Measurements from ENCODE around the gene SEL1L. TPM values are rescaled to one million over a fixed set of nuclear protein-coding genes. Genes with fewer than 3 reads are reported as not detected.
A peak's percentile ranks its signal among the peaks of the same experiment; 100 is the strongest.
"Not testable (repeated sequence)": the region's sequence is repeated elsewhere in the genome, so short reads cannot be mapped to it uniquely, and the experiment has no call there.

The SEL1L gene
- total RNA-seq, 2 experiments from 2014 or later: 48.9 to 51.3 TPM

DNA sequence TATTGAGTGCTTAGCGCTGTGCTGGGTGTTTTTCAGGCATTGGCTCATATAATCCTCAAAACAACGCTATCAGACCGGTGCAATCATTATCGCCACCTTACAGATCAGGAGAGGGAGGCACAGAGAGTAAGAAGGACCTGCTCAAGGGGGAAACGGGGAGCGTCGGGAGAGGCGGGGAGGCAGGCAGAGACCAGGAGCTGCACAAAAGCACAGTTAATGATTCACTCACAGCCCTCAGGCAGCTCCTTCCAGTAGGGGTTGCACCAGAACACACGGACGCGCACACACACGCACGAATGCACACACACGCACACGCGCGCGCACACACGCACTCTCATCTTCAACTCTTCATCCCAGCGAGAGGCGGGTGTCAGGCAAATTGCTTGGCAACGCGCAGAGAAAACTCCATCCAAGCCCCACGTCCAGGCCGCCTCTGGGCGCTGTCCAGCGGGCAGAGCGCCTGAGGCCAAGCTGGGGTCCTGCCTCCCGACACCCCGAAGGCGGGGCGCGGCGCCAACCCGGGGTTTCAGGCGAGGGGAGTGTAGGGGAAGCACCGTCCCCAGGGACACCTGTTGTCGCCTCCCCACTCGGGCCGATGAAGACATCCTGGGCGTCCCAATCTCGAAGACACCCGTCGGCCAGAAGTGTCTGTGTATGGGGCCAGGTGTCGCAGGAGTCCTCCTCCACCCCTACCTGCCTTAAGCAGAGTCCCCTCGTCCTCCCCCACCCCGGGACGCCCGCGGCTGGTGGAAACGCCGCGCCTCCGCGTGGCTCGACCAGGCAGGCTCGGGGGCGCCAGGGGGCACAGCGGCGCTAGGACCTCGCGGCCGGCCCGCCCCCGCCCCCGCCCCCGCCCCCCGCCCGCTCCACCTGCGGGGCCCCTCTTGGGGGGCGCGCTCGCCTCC, 98.0 kb downstream of the SEL1L start:
- Mint-ChIP-seq H3K4me1 (ENCODE audit: low read depth) (peaks cover 14% of the 10 kb centered on the region), H3K4me3 (peak overlapping the region; percentile 42), H3K36me3 (ENCODE audit: low read depth) (no peaks in the 10 kb centered on the region), H3K9me3 (ENCODE audit: insufficient read depth) (no peaks in the 10 kb centered on the region), H3K27me3 (ENCODE audit: low read depth) (peaks cover 65% of the 10 kb centered on the region), H3K27ac (no peak overlapping the region)
- POLR2A ChIA-PET: no interaction called here
- CTCF ChIA-PET: interaction anchor here (1.1 kb wide), 1 partner anchor 166 kb away, joined by 3 read pairs; no protein-coding TSS in a partner anchor
- ATAC-seq: peak; percentile 53
- peak; percentile 25 for DNase-seq

DNA sequence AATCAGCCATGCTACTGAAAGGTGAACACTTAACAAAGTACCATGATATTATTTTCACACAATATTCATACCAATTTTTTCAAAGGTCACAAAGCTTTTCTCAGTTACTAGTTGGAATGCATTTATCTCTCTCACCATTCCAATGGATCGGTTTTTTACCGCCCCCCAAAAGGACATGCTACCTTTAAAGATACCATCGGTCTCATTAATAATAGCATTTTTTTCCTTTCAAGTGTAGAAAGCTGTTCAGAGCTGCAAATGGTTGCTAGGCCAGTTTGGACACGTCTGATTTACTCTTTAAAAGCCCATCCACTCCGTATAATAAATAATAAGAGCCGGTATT, 98.6 kb downstream of the SEL1L start:
- ChIA-PET CTCF (no interaction called here), POLR2A (no interaction called here)
- peaks cover 14% of the 10 kb centered on the region for H3K4me1 Mint-ChIP-seq (ENCODE audit: low read depth)
- no peaks in the 10 kb centered on the region for H3K9me3 Mint-ChIP-seq (ENCODE audit: insufficient read depth)
- no peak overlapping the region for H3K4me3 Mint-ChIP-seq
- DNase-seq (no peak), ATAC-seq (no peak)
- H3K27me3 Mint-ChIP-seq (ENCODE audit: low read depth): peaks cover 60% of the 10 kb centered on the region
- H3K27ac Mint-ChIP-seq: no peak overlapping the region
- H3K36me3 Mint-ChIP-seq (ENCODE audit: low read depth): no peaks in the 10 kb centered on the region

DNA sequence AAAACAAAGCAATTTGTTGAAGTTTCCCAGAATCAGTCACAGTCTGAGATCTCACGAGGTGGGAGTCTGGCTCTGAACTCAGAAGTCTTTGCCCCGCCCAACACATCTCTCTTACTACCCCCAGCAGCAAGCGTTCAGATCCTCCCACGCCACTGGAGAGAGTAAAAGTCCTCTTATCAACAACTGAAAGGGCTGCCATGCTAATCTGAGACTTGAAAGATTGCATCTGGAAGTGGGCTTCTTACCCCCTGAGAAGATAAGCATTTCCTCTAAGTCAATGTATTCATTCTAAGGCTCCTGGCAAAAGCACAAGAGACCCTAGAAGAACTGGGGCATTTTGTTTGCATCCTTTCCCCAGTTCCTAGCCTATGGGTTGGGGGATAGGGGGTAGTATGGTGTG, 99.4 kb downstream of the SEL1L start:
- DNase-seq: no peak
- Mint-ChIP-seq H3K9me3 (ENCODE audit: insufficient read depth) (no peaks in the 10 kb centered on the region), H3K4me3 (no peak overlapping the region), H3K27ac (no peak overlapping the region), H3K4me1 (ENCODE audit: low read depth) (peaks cover 14% of the 10 kb centered on the region), H3K36me3 (ENCODE audit: low read depth) (no peaks in the 10 kb centered on the region), H3K27me3 (ENCODE audit: low read depth) (peaks cover 54% of the 10 kb centered on the region)
- CTCF ChIA-PET: interaction anchor here (1.0 kb wide), 1 partner anchor 31 kb away, joined by 3 read pairs; no protein-coding TSS in a partner anchor
- POLR2A ChIA-PET: no interaction called here
- no peak for ATAC-seq

DNA sequence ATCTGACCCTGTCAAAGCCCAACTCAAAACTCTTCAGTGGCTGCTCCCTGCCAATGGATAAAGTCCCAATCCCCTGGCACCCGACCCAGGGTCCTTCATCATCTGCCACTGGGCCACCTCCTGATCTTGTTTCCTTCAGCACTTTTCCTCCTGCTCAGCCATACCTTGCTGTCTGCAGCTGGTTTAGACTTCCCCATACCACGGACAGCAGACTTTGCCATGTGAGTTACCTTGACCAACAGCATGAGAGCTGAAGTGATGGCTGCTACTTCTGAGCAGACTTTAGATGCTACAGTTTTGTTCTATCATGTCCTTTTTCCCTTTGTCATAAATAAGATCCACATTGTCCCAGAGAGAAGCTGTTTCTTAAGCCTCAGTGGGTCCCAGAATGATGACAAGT, 100.3 kb downstream of the SEL1L start:
- DNase-seq (no peak), ATAC-seq (no peak)
- POLR2A ChIA-PET: no interaction called here
- Mint-ChIP-seq H3K4me1 (ENCODE audit: low read depth) (peaks cover 14% of the 10 kb centered on the region), H3K27ac (no peak overlapping the region), H3K27me3 (ENCODE audit: low read depth) (peaks cover 46% of the 10 kb centered on the region), H3K9me3 (ENCODE audit: insufficient read depth) (no peaks in the 10 kb centered on the region), H3K36me3 (ENCODE audit: low read depth) (no peaks in the 10 kb centered on the region), H3K4me3 (no peak overlapping the region)
- CTCF ChIA-PET: interaction anchor here (1.0 kb wide), 1 partner anchor 31 kb away, joined by 3 read pairs; no protein-coding TSS in a partner anchor

DNA sequence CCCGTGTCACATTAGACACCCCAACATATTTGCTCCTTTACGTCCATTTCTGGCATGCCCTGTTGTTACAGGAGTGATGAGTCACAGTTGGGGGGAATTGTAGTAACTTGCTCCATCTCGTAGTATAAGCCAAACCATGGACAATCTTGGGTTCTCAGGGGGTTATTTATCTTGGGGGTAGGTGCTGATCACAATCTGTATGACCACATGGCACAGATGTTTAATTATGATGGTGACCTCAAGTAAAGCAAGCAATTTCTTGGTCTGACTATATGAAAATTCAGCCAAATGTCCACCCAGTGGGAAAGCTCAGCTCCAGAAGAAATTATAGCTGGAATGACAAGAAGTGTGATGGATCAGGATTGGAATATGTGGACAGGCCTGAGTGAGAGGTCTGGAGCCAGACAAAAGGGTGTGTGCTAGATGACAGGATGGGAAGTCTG, 101.4 kb downstream of the SEL1L start:
- ATAC-seq: no peak
- Mint-ChIP-seq H3K36me3 (ENCODE audit: low read depth) (no peaks in the 10 kb centered on the region), H3K27me3 (ENCODE audit: low read depth) (peaks cover 39% of the 10 kb centered on the region), H3K4me1 (ENCODE audit: low read depth) (peaks cover 13% of the 10 kb centered on the region), H3K9me3 (ENCODE audit: insufficient read depth) (no peaks in the 10 kb centered on the region), H3K27ac (no peak overlapping the region), H3K4me3 (no peak overlapping the region)
- CTCF ChIA-PET: no interaction called here
- no peak for DNase-seq
- POLR2A ChIA-PET: no interaction called here

DNA sequence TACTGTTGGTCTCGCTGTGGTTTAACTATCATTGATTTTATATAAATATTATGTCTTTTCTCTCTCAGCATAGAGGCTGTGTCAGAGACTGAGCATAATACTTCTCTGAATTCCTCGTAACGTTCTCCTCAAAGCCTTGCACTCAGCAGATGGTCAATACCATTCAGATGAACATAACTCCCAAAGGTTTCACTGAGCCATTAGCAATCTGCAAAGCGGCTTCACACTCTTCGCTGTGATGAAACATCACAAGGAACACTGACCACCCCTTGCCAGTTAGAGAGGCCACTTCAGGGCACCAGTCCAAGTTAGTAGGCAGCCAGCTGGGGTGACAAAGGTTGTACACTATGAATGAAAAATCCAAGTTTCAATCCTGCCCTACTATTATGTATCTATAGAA, 103.4 kb downstream of the SEL1L start:
- H3K4me3 Mint-ChIP-seq: no peak overlapping the region
- DNase-seq: no peak
- peaks cover 37% of the 10 kb centered on the region for H3K27me3 Mint-ChIP-seq (ENCODE audit: low read depth)
- ChIA-PET CTCF (interaction anchor here (2.4 kb wide), 1 partner anchor 22 kb away, joined by 9 read pairs; no protein-coding TSS in a partner anchor), POLR2A (no interaction called here)
- peaks cover 2% of the 10 kb centered on the region for H3K4me1 Mint-ChIP-seq (ENCODE audit: low read depth)
- no peaks in the 10 kb centered on the region for H3K36me3 Mint-ChIP-seq (ENCODE audit: low read depth)
- no peak for ATAC-seq
- no peaks in the 10 kb centered on the region for H3K9me3 Mint-ChIP-seq (ENCODE audit: insufficient read depth)
- no peak overlapping the region for H3K27ac Mint-ChIP-seq

DNA sequence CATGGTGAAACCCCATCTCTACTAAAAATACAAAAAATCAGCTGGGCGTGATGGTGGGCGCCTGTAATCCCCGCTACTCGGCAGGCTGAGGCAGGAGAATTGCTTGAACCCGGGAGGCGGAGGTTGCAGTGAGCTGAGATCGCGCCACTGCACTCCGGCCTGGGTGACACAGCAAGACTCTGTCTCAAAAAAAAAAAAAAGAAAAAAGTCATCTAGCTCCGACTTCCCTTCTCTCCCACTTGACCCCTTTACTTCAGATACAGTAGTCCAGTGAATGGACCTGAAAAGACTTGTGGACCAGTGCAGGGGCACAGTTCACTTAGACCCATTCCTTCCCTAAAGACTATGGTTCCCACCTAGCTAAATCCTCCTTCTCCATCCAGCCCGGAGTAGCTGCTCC, 103.9 kb downstream of the SEL1L start:
- H3K27ac Mint-ChIP-seq; H3K4me1 Mint-ChIP-seq (ENCODE audit: low read depth); H3K36me3 Mint-ChIP-seq (ENCODE audit: low read depth); H3K9me3 Mint-ChIP-seq (ENCODE audit: insufficient read depth); ATAC-seq; POLR2A ChIA-PET; DNase-seq; H3K4me3 Mint-ChIP-seq: not testable (repeated sequence)
- peaks cover 32% of the 10 kb centered on the region for H3K27me3 Mint-ChIP-seq (ENCODE audit: low read depth)
- CTCF ChIA-PET: interaction anchor here (2.4 kb wide), 1 partner anchor 22 kb away, joined by 9 read pairs; no protein-coding TSS in a partner anchor

DNA sequence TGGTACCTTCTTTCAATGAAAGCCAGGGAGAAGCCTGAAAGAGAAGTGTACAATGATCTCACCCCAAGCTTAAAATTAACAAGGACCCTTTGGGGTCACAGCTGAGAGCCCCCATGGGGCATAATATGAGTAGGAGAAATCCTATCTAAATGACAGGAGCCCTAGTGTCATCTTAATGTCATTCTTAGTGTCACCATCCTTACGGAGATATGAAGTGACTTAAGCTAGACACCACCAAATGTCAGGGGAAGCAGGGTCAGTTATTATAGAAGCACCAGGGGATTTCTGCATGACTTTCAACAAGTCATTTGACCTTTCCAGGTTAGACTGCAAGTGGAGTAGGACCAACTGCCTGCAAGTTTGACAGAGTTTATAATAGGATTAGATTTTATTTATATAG, 104.6 kb downstream of the SEL1L start:
- peaks cover 26% of the 10 kb centered on the region for H3K27me3 Mint-ChIP-seq (ENCODE audit: low read depth)
- ATAC-seq: no peak
- H3K4me1 Mint-ChIP-seq (ENCODE audit: low read depth): no peaks in the 10 kb centered on the region

DNA sequence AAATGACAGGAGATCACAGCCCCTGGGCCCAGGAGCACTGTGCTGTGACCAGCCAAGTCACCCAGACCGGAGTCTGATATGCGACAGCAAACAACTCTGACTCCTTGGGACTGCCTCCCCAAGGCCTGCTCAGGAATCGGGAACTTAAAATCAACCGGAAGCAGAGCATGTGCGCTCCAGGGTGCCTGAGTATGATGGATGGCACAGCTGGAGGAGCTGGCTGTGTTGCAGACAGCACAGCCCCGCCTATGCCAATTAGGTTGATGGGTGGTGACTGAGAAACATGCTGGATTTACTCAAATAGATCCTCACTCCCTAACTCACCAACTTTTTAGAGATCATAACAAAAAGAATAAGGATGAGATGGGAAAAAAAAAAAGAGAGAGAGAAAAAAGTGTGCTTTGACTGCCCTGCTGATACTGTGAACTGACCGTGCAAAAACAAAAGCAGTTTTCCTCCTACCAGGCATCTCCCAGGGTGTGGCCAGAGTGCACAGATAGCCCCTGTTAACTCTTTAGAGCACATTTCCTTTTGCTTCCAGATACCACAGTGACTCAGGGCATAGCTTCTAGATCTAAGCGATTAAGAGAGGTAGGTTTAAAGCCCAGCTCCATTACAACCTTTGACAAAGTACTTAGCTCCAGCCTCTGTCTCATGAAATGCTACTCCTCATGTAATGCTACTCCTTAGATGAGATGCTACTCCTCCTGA, 106.2 kb downstream of the SEL1L start:
- no peak for DNase-seq
- no peaks in the 10 kb centered on the region for H3K4me1 Mint-ChIP-seq (ENCODE audit: low read depth)

More for the DNA sequence above, 104.6 kb downstream of the SEL1L start:
- Mint-ChIP-seq H3K4me3 (no peak overlapping the region), H3K27ac (no peak overlapping the region), H3K9me3 (ENCODE audit: insufficient read depth) (no peaks in the 10 kb centered on the region), H3K36me3 (ENCODE audit: low read depth) (no peaks in the 10 kb centered on the region)
- POLR2A ChIA-PET: no interaction called here
- no peak for DNase-seq
- CTCF ChIA-PET: interaction anchor here (2.4 kb wide), 1 partner anchor 23 kb away, joined by 9 read pairs; no protein-coding TSS in a partner anchor

DNA sequence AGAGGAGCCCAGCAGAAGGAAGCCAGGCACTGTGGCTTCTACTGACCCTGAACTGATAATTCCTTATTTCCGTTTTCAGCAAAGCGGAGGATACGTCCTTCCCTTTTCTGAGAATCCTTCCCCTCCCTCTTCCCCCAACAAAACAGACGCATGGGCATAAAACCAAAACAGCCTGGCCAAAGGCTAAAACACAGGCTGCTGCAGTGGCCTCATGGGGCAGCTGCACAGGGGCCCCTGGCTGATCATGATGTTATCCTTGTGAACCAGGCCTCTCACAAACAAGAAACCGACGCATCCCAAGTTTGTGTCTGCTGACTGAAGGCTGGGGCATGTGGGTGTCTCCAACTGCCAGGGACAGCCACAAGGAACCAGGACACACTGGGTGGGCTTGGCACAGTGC, 110.1 kb downstream of the SEL1L start:
- Mint-ChIP-seq H3K4me3 (no peak overlapping the region), H3K4me1 (ENCODE audit: low read depth) (no peaks in the 10 kb centered on the region), H3K27ac (no peak overlapping the region), H3K9me3 (ENCODE audit: insufficient read depth) (no peaks in the 10 kb centered on the region), H3K27me3 (ENCODE audit: low read depth) (peaks cover 10% of the 10 kb centered on the region), H3K36me3 (ENCODE audit: low read depth) (no peaks in the 10 kb centered on the region)
- ATAC-seq (no peak), DNase-seq (no peak)
- ChIA-PET POLR2A (no interaction called here), CTCF (no interaction called here)

More for the DNA sequence above, 106.2 kb downstream of the SEL1L start:
- Mint-ChIP-seq H3K27ac (no peak overlapping the region), H3K4me3 (no peak overlapping the region), H3K27me3 (ENCODE audit: low read depth) (peaks cover 14% of the 10 kb centered on the region), H3K36me3 (ENCODE audit: low read depth) (no peaks in the 10 kb centered on the region), H3K9me3 (ENCODE audit: insufficient read depth) (no peaks in the 10 kb centered on the region)
- ATAC-seq: no peak
- ChIA-PET POLR2A (no interaction called here), CTCF (interaction anchor here (2.4 kb wide), 1 partner anchor 24 kb away, joined by 9 read pairs; no protein-coding TSS in a partner anchor)
